HG02943 (cell line): ENCODE measurements around the gene NMNAT3.
"Not testable (repeated sequence)": the region's sequence is repeated elsewhere in the genome, so short reads cannot be mapped to it uniquely, and the experiment has no call there.

Experiments
- ATAC-seq: cut with Tn5 transposase; IDR thresholded peaks from one replicate; pipeline ENCODE4 v1.9.1; 2021; ENCODE audit warnings: mild to moderate bottlenecking, low read depth, moderate library complexity; ENCODE audit not compliant: unreplicated experiment

NMNAT3 gene

GRCh38 chr3:139640456-139640855 is 37.3 kb downstream of the NMNAT3 start:
- ATAC-seq, result no peak

GRCh38 chr3:139639662-139640061 is 38.1 kb downstream of the NMNAT3 start:
- no peak for ATAC-seq

GRCh38 chr3:139638518-139638917 is 39.3 kb downstream of the NMNAT3 start:
- no peak for ATAC-seq

GRCh38 chr3:139636511-139636910 is 41.3 kb downstream of the NMNAT3 start:
- no peak for ATAC-seq

GRCh38 chr3:139634111-139634635 is 43.6 kb downstream of the NMNAT3 start:
- ATAC-seq, result no peak

GRCh38 chr3:139633511-139633910 is 44.3 kb downstream of the NMNAT3 start:
- no peak for ATAC-seq

GRCh38 chr3:139630542-139630941 is 47.2 kb downstream of the NMNAT3 start:
- no peak for ATAC-seq

GRCh38 chr3:139629033-139629432 is 48.7 kb downstream of the NMNAT3 start:
- ATAC-seq, result no peak

- ATAC-seq, result no peak
Measured at GRCh38 chr3:139627759-139628158, 50.0 kb downstream of the NMNAT3 start.

GRCh38 chr3:139620438-139620837 is 57.3 kb downstream of the NMNAT3 start:
- no peak for ATAC-seq

- ATAC-seq, result no peak
Measured at GRCh38 chr3:139619484-139619883, 58.3 kb downstream of the NMNAT3 start.

GRCh38 chr3:139617672-139618268 is 60.0 kb downstream of the NMNAT3 start:
- ATAC-seq, result no peak

- no peak for ATAC-seq
Measured at GRCh38 chr3:139611528-139611927, 66.2 kb downstream of the NMNAT3 start.

GRCh38 chr3:139610886-139611285 is 66.9 kb downstream of the NMNAT3 start:
- no peak for ATAC-seq

- ATAC-seq, result no peak
Measured at GRCh38 chr3:139608924-139609323, 68.8 kb downstream of the NMNAT3 start.

GRCh38 chr3:139608108-139608380 is 69.7 kb downstream of the NMNAT3 start:
- ATAC-seq, result no peak

- ATAC-seq, result no peak
Measured at GRCh38 chr3:139607257-139608107, 70.3 kb downstream of the NMNAT3 start.

GRCh38 chr3:139602003-139602402 is 75.8 kb downstream of the NMNAT3 start:
- ATAC-seq, result no peak

- no peak for ATAC-seq
Measured at GRCh38 chr3:139601191-139601961, 76.4 kb downstream of the NMNAT3 start.

- no peak for ATAC-seq
Measured at GRCh38 chr3:139597947-139598346, 79.8 kb downstream of the NMNAT3 start.

GRCh38 chr3:139591186-139591585 is 86.6 kb downstream of the NMNAT3 start:
- ATAC-seq, result not testable (repeated sequence)
